H9 (cell line): ENCODE data around the gene HOXD8. TPM values are rescaled to one million over a fixed set of nuclear protein-coding genes. Genes with fewer than 3 reads are reported as not detected.

Source experiments
- DNase-seq: peaks from one replicate; pipeline ENCODE4 v3.0.0-alpha.2; 2017
- H2AFZ ChIP-seq: one replicate; pipeline ENCODE4 v1.6.1; 2013; ENCODE audit warnings: mild to moderate bottlenecking, low read length, control low read depth, moderate library complexity
- H2AK5ac ChIP-seq: 2 replicates; pipeline ENCODE4 v1.6.1; 2013; ENCODE audit warnings: low read length, control low read depth, mixed read lengths; ENCODE audit not compliant: insufficient read length
- H2BK120ac ChIP-seq: one replicate; pipeline ENCODE4 v1.6.1; 2013; ENCODE audit warnings: low read depth, mild to moderate bottlenecking, low read length, control low read depth, inconsistent platforms; ENCODE audit not compliant: poor library complexity, severe bottlenecking
- H2BK12ac ChIP-seq: 2 replicates; pipeline ENCODE4 v1.6.1; 2013; ENCODE audit warnings: low read length, control low read depth, mixed read lengths, low read depth; ENCODE audit not compliant: insufficient read length
- H2BK15ac ChIP-seq: 2 replicates; pipeline ENCODE4 v1.6.1; 2013; ENCODE audit warnings: low read depth, low read length, control low read depth
- H2BK20ac ChIP-seq: one replicate; pipeline ENCODE4 v1.6.1; 2013; ENCODE audit warnings: low read depth, mild to moderate bottlenecking, low read length, control low read depth, inconsistent platforms; ENCODE audit not compliant: poor library complexity, severe bottlenecking
- H2BK5ac ChIP-seq: 2 replicates; pipeline ENCODE4 v1.6.1; 2013; ENCODE audit warnings: low read length, control low read depth, mixed read lengths; ENCODE audit not compliant: insufficient read length
- H3K14ac ChIP-seq: 2 replicates; pipeline ENCODE4 v1.6.1; 2013; ENCODE audit warnings: low read length, control low read depth; ENCODE audit not compliant: insufficient read depth
- H3K18ac ChIP-seq: 2 replicates; pipeline ENCODE4 v1.6.1; 2013; ENCODE audit warnings: low read depth, mild to moderate bottlenecking, mixed read lengths, low read length, control low read depth; ENCODE audit not compliant: insufficient read length
- H3K23ac ChIP-seq: 2 replicates; pipeline ENCODE4 v1.6.1; 2013; ENCODE audit warnings: low read length, control low read depth, mixed read lengths, low read depth; ENCODE audit not compliant: insufficient read length
- H3K23me2 ChIP-seq: 2 replicates; pipeline ENCODE4 v1.6.1; 2013; ENCODE audit warnings: low read depth, mild to moderate bottlenecking, mixed read lengths, low read length, control low read depth; ENCODE audit not compliant: insufficient read length, poor library complexity, severe bottlenecking
- H3K27ac ChIP-seq: 2 replicates; pipeline ENCODE4 v1.5.1; 2013; ENCODE audit warnings: low read length, control low read depth, mixed read lengths, low read depth; ENCODE audit not compliant: insufficient read length
- H3K27me3 ChIP-seq: 2 replicates; pipeline ENCODE4 v1.6.1; 2013; ENCODE audit warnings: low read length, control low read depth, inconsistent platforms; ENCODE audit not compliant: insufficient read depth
- H3K4ac ChIP-seq: 2 replicates; pipeline ENCODE4 v1.6.1; 2013; ENCODE audit warnings: low read depth, mild to moderate bottlenecking, control low read depth, inconsistent platforms, low read length, moderate library complexity
- H3K4me1 ChIP-seq: 2 replicates; pipeline ENCODE4 v1.6.1; 2013; ENCODE audit warnings: low read length, control low read depth, inconsistent platforms; ENCODE audit not compliant: insufficient read depth
- H3K4me2 ChIP-seq: 2 replicates; pipeline ENCODE4 v1.6.1; 2013; ENCODE audit warnings: low read length, control low read depth, mixed read lengths; ENCODE audit not compliant: insufficient read length, insufficient read depth
- H3K56ac ChIP-seq: 2 replicates; pipeline ENCODE4 v1.6.1; 2013; ENCODE audit warnings: low read depth, mild to moderate bottlenecking, mixed read lengths, low read length, control low read depth; ENCODE audit not compliant: insufficient read length
- H3K79me1 ChIP-seq: 2 replicates; pipeline ENCODE4 v1.6.1; 2013; ENCODE audit warnings: low read depth, mild to moderate bottlenecking, moderate library complexity, low read length, control low read depth, inconsistent platforms; ENCODE audit not compliant: insufficient read depth, poor library complexity, severe bottlenecking
- H3K79me2 ChIP-seq: 2 replicates; pipeline ENCODE4 v1.6.1; 2013; ENCODE audit warnings: low read length, control low read depth, inconsistent platforms; ENCODE audit not compliant: insufficient read depth
- H3K9ac ChIP-seq: 2 replicates; pipeline ENCODE4 v1.6.1; 2013; ENCODE audit warnings: low read length, control low read depth, mixed read lengths; ENCODE audit not compliant: insufficient read length; ENCODE audit errors: extremely low read depth
- H3K9me3 ChIP-seq: one replicate; pipeline ENCODE4 v1.6.1; 2013; ENCODE audit warnings: low read depth, low read length, inconsistent platforms; ENCODE audit not compliant: control insufficient read depth
- H3T11ph ChIP-seq: one replicate; pipeline ENCODE4 v1.6.1; 2013; ENCODE audit warnings: mild to moderate bottlenecking, low read length, control low read depth, inconsistent platforms
- H4K20me1 ChIP-seq: one replicate; pipeline ENCODE4 v1.6.1; 2013; ENCODE audit not compliant: control insufficient read depth, insufficient read length, insufficient read depth
- H4K5ac ChIP-seq: 2 replicates; pipeline ENCODE4 v1.6.1; 2013; ENCODE audit warnings: low read depth, mild to moderate bottlenecking, mixed read lengths, low read length, control low read depth; ENCODE audit not compliant: insufficient read length
- H4K8ac ChIP-seq: replicated peaks from 2 replicates; pipeline ENCODE4 v1.6.1; 2013; ENCODE audit warnings: low read length, control low read depth, mixed read lengths, low read depth; ENCODE audit not compliant: insufficient read length
- H4K91ac ChIP-seq: 2 replicates; pipeline ENCODE4 v1.6.1; 2013; ENCODE audit warnings: low read depth, mild to moderate bottlenecking, moderate library complexity, mixed read lengths, low read length, control low read depth; ENCODE audit not compliant: insufficient read length
- H3K27ac Mint-ChIP-seq, 3 experiments: 2 replicates in 2 of 3; 3 replicates in 1 of 3; pipeline ENCODE4 v1.8.0; 2020 to 2021; ENCODE audit warnings: mixed read lengths in 3 of 3, mild to moderate bottlenecking in 1 of 3, moderate library complexity in 1 of 3
- H3K27me3 Mint-ChIP-seq: 2 replicates; pipeline ENCODE4 v1.8.0; 2021; ENCODE audit warnings: low read depth, mild to moderate bottlenecking, moderate library complexity, mixed read lengths
- H3K36me3 Mint-ChIP-seq, 3 experiments: 2 replicates in 2 of 3; 3 replicates in 1 of 3; pipeline ENCODE4 v1.8.0; 2020 to 2021; ENCODE audit warnings: low read depth in 3 of 3, mixed read lengths in 3 of 3; ENCODE audit not compliant: insufficient read depth in 1 of 3
- H3K4me1 Mint-ChIP-seq, 2 experiments: 2 replicates each; pipeline ENCODE4 v1.8.0; 2020; ENCODE audit warnings: mixed read lengths in 2 of 2
- H3K4me3 Mint-ChIP-seq, 2 experiments: 2 replicates in 1 of 2; 3 replicates in 1 of 2; pipeline ENCODE4 v1.8.0; 2020 to 2021; ENCODE audit warnings: mild to moderate bottlenecking in 2 of 2, mixed read lengths in 2 of 2, moderate library complexity in 1 of 2
- H3K9me3 Mint-ChIP-seq, 2 experiments: 2 replicates in 1 of 2; 3 replicates in 1 of 2; pipeline ENCODE4 v1.8.0; 2020; ENCODE audit warnings: mild to moderate bottlenecking in 2 of 2, mixed read lengths in 2 of 2, moderate library complexity in 1 of 2
- CTCF ChIP-seq: fragments of 200-600 bp; sonication (generic); conservative IDR thresholded peaks from 3 replicates; pipeline ENCODE4 v1.8.0; 2021; ENCODE audit warnings: antibody characterized with exemption, mild to moderate bottlenecking
- WGBS: extraction: QIAGEN DNeasy Blood & Tissue Kit; methylation state at CpG from one replicate; pipeline ENCODE4 v1.1.7; 2013; ENCODE audit warnings: missing lambda C conversion rate, low lambda C conversion rate, mixed read lengths; ENCODE audit not compliant: insufficient read length; ENCODE audit errors: extremely low coverage; 5-methylcytosine and 5-hydroxymethylcytosine counted together
- total RNA-seq: library from RNA; stranded (reverse); gene quantifications from 2 replicates; pipeline ENCODE4 v1.2.1, GENCODE V29; 2021

The HOXD8 gene
- total RNA-seq, 1 experiment from 2014 or later, result not detected

DNA sequence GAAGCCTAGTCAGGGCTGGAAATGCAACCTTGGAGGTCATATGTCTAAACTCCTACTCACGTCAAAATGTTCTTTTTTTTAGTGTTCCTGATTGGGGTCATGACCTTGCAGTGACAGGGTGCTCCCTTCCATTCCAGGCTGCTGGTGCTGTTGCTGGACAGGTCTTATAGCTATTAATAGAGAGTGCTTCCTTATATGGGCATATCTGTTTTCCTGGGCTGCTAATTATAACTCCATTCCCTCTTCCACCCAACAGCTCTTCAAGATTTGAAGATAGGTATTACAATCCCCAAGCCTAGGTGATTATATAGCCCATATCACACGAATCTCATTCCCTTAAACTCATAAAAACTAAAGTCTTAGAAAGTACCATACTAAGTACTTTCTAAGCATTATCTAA, 40.2 kb downstream of the HOXD8 start:
- H3K23ac ChIP-seq, result no peak overlapping the region
- H3K27ac Mint-ChIP-seq, result no peak overlapping the region
- H4K20me1 ChIP-seq, result no peaks in the 10 kb centered on the region
- H3K4me3 Mint-ChIP-seq, result no peak overlapping the region
- no peaks in the 10 kb centered on the region for H3K4me1 ChIP-seq
- no peak overlapping the region for H3K27ac ChIP-seq
- no peak overlapping the region for H4K8ac ChIP-seq
- H3K27me3 Mint-ChIP-seq, result peaks cover 100% of the 10 kb centered on the region
- H3K4me1 Mint-ChIP-seq, result peaks cover 2 to 23% of the 10 kb centered on the region in 2 experiments; a peak in 3 of 4 replicates
- no peak overlapping the region for H2BK12ac ChIP-seq
- H2BK120ac ChIP-seq, result no peak overlapping the region
- TF ChIP-seq CTCF, result no peak
- H2BK20ac ChIP-seq, result no peak overlapping the region
- no peak overlapping the region for H2BK5ac ChIP-seq
- H3K79me1 ChIP-seq, result no peaks in the 10 kb centered on the region
- DNase-seq, result no peak
- no peak overlapping the region for H4K5ac ChIP-seq
- no peak overlapping the region for H2BK15ac ChIP-seq
- no peak overlapping the region for H3K18ac ChIP-seq
- peaks cover 0 to 12% of the 10 kb centered on the region in 2 experiments; a peak in 3 of 5 replicates for H3K9me3 Mint-ChIP-seq
- H3K9ac ChIP-seq, result no peak overlapping the region
- H3K4me2 ChIP-seq, result no peak overlapping the region
- peaks cover 97% of the 10 kb centered on the region for H3K27me3 ChIP-seq
- no peaks in the 10 kb centered on the region; a peak in 1 of 7 replicates for H3K36me3 Mint-ChIP-seq
- no peaks in the 10 kb centered on the region for H3K79me2 ChIP-seq
- H3T11ph ChIP-seq, result no peak overlapping the region
- no peak overlapping the region for H4K91ac ChIP-seq
- H3K14ac ChIP-seq, result no peak overlapping the region
- H3K9me3 ChIP-seq, result no peaks in the 10 kb centered on the region
- H2AK5ac ChIP-seq, result no peak overlapping the region
- no peak overlapping the region for H3K4ac ChIP-seq
- no peak overlapping the region for H2AFZ ChIP-seq
- no CpG with 5 or more reads among the region's 2 CpGs for WGBS
- no peak overlapping the region for H3K56ac ChIP-seq
- H3K23me2 ChIP-seq, result no peaks in the 10 kb centered on the region
